ENCODE results near the gene LAPTM5. TPM values are rescaled to one million over a fixed set of nuclear protein-coding genes. Genes with fewer than 3 reads are reported as not detected.

The LAPTM5 gene
- total RNA-seq, 1 experiment from 2014 or later: 1.5 TPM

DNA sequence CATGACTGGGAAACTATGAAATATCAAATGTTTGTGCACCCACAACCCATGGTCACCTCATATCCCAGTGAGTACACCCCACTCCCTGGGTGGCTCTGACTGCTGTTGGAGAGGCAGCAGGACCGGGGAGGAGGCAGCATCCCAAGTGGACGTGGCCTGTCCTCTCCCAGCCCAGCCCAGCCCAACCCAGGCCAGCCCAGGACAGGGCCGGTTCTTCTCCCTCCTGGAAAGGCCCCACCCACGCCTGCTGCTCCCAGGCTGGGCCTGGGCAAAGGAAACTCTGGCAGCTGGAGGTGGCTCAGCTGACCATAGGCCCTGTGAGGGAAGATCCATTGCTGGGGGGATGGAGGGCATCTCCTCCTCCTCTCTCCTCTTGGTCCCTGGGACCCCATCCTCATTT is 53.3 kb downstream of the LAPTM5 start:
- RAD21 ChIA-PET (ENCODE audit: low non-redundant PET in 1 of 2, low total read pairs in 2 of 2, uncharacterized antibody in 2 of 2, unreplicated experiment in 2 of 2): no interaction called here
- CTCF ChIA-PET: no interaction called here
- H3K4me1 ChIP-seq (ENCODE audit: control insufficient read depth in 1 of 2, insufficient read depth in 2 of 2, low read length in 2 of 2): peaks cover 3 to 27% of the 10 kb centered on the region in 2 experiments; a peak in 3 of 4 replicates
- no peak overlapping the region for H3K27ac ChIP-seq (ENCODE audit: low read depth, low read length)
- no peak for DNase-seq (ENCODE audit: low read depth, low spot score)
- H3K9ac ChIP-seq (ENCODE audit: low read length): no peak overlapping the region
- H2AFZ ChIP-seq (ENCODE audit: low read depth, low read length, poor library complexity, severe bottlenecking): no peak overlapping the region
- TF ChIP-seq EGR1 (IDR thresholded peaks at IDR 0.05; ENCODE audit: low read depth): no peak
- no peak for TF ChIP-seq SIN3A (IDR thresholded peaks at IDR 0.05; ENCODE audit: low read depth)
- TF ChIP-seq, protein P1, sequence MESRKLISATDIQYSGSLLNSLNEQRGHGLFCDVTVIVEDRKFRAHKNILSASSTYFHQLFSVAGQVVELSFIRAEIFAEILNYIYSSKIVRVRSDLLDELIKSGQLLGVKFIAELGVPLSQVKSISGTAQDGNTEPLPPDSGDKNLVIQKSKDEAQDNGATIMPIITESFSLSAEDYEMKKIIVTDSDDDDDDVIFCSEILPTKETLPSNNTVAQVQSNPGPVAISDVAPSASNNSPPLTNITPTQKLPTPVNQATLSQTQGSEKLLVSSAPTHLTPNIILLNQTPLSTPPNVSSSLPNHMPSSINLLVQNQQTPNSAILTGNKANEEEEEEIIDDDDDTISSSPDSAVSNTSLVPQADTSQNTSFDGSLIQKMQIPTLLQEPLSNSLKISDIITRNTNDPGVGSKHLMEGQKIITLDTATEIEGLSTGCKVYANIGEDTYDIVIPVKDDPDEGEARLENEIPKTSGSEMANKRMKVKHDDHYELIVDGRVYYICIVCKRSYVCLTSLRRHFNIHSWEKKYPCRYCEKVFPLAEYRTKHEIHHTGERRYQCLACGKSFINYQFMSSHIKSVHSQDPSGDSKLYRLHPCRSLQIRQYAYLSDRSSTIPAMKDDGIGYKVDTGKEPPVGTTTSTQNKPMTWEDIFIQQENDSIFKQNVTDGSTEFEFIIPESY (IDR thresholded peaks at IDR 0.05; ENCODE audit: extremely low read depth, insufficient replicate concordance, low read length): no peak
- no peak for TF ChIP-seq CTCF (IDR thresholded peaks at IDR 0.05 in 2 of 3, conservative IDR thresholded peaks at IDR 0.05 in 1 of 3; ENCODE audit: borderline replicate concordance in 1 of 3, insufficient read depth in 1 of 3, low read depth in 2 of 3, low read length in 2 of 3)
- TF ChIP-seq EZH2 (IDR thresholded peaks at IDR 0.05): no peak
- no peak for TF ChIP-seq POLR2A (IDR thresholded peaks at IDR 0.05; ENCODE audit: borderline replicate concordance, extremely low read depth, insufficient read depth, insufficient read length)
- no peak for TF ChIP-seq TCF7L2 (IDR thresholded peaks at IDR 0.05; ENCODE audit: borderline replicate concordance, extremely low read depth, insufficient read depth, insufficient read length)
- TF ChIP-seq CEBPB (IDR thresholded peaks at IDR 0.05; ENCODE audit: low read depth): no peak
- H3K9me3 ChIP-seq (ENCODE audit: control insufficient read depth in 1 of 2, insufficient read depth in 1 of 2, low read depth in 1 of 2, low read length in 2 of 2): no peaks in the 10 kb centered on the region
- H3K9me2 ChIP-seq (ENCODE audit: insufficient read depth): no peaks in the 10 kb centered on the region
- no peaks in the 10 kb centered on the region for H3K27me3 ChIP-seq (ENCODE audit: insufficient read depth, low read length)
- H3K79me2 ChIP-seq (ENCODE audit: insufficient read depth, low read length): no peaks in the 10 kb centered on the region
- POLR2A ChIA-PET: no interaction called here
- ATAC-seq: no peak
- no peaks in the 10 kb centered on the region for H3K36me3 ChIP-seq (ENCODE audit: control insufficient read depth in 1 of 2, insufficient read depth in 2 of 2, low read length in 2 of 2)
- no peak overlapping the region for H3K4me2 ChIP-seq (ENCODE audit: low read length)
- no peak overlapping the region for H3K4me3 ChIP-seq (replicated peaks in 1 of 2; ENCODE audit: low read depth in 1 of 2, low read length in 2 of 2)
- intact Hi-C loops (cut with micrococcal nuclease): loop anchor here (10.0 kb wide), 2 partner anchors 269 to 909 kb away; no protein-coding TSS in a partner anchor
- H4K20me1 ChIP-seq (ENCODE audit: insufficient read depth): no peaks in the 10 kb centered on the region
- no TSS peak for BruUV-seq (replicated peaks)

All from HCT116 (cell line).